ENCODE data around the gene KCNA5. TPM values are rescaled to one million over a fixed set of nuclear protein-coding genes. Genes with fewer than 3 reads are reported as not detected.

Gene KCNA5
- total and polyA plus RNA-seq, 10 donors = 0.23 to 1.1 (median 0.58) TPM

- peaks cover 0 to 9% (median 0%) of the 10 kb centered on the region in 8 donors for H3K9me3 ChIP-seq
- DNase-seq = no peak
- H3K4me1 ChIP-seq = peaks cover 0 to 26% (median 6%) of the 10 kb centered on the region in 6 donors
- 88 to 94% (median 91%) methylated on average over 6 of the region's 6 CpGs for WGBS, 5 donors
- H3K27me3 ChIP-seq (replicated peaks in 1 of 7) = peaks cover 0 to 10% (median 0%) of the 10 kb centered on the region in 7 donors
- intact Hi-C loops (cut with DNase I; ENCODE audit: low total_unique reads) = no loop called here
- no peak overlapping the region for H3K27ac ChIP-seq
- H3K36me3 ChIP-seq = no peaks in the 10 kb centered on the region
- TF ChIP-seq POLR2AphosphoS5 (IDR thresholded peaks at IDR 0.05) (no peak), POLR2A (IDR thresholded peaks at IDR 0.05) (no peak), CTCF (IDR thresholded peaks at IDR 0.05 in 8 of 11, conservative IDR thresholded peaks at IDR 0.05 in 3 of 11) (no peak)
- no peak overlapping the region for H3K4me3 ChIP-seq
Observed at GRCh38 chr12:5035618-5036017, 8.1 kb upstream of the KCNA5 start.

- Histone ChIP-seq H3K4me3 (no peak overlapping the region), H3K9me3 (peaks cover 0 to 9% (median 0%) of the 10 kb centered on the region in 8 donors), H3K4me1 (peaks cover 0 to 26% (median 6%) of the 10 kb centered on the region in 6 donors), H3K27me3 (replicated peaks in 1 of 7) (peaks cover 0 to 10% (median 0%) of the 10 kb centered on the region in 7 donors), H3K36me3 (no peaks in the 10 kb centered on the region), H3K27ac (no peak overlapping the region)
- DNase-seq = no peak
- TF ChIP-seq POLR2A (IDR thresholded peaks at IDR 0.05) (no peak), POLR2AphosphoS5 (IDR thresholded peaks at IDR 0.05) (no peak), CTCF (IDR thresholded peaks at IDR 0.05 in 8 of 11, conservative IDR thresholded peaks at IDR 0.05 in 3 of 11) (no peak)
- intact Hi-C loops (cut with DNase I; ENCODE audit: low total_unique reads) = no loop called here
- 84 to 95% (median 89%) methylated on average over 7 of the region's 7 CpGs for WGBS, 5 donors
Observed at GRCh38 chr12:5036031-5036430, 7.6 kb upstream of the KCNA5 start.

- Histone ChIP-seq H3K4me1 (peaks cover 0 to 26% (median 6%) of the 10 kb centered on the region in 6 donors), H3K27me3 (replicated peaks in 1 of 7) (peaks cover 0 to 17% (median 0%) of the 10 kb centered on the region in 7 donors), H3K27ac (no peak overlapping the region), H3K4me3 (no peak overlapping the region), H3K36me3 (no peaks in the 10 kb centered on the region), H3K9me3 (no peaks in the 10 kb centered on the region)
- TF ChIP-seq CTCF (IDR thresholded peaks at IDR 0.05 in 8 of 11, conservative IDR thresholded peaks at IDR 0.05 in 3 of 11) = no peak
- whole genome bisulfite sequencing, 5 donors = 82 to 95% (median 88%) methylated on average over 9 of the region's 9 CpGs
- intact Hi-C loops (cut with DNase I; ENCODE audit: low total_unique reads) = no loop called here
- no peak for DNase-seq
Observed at GRCh38 chr12:5037795-5038357, 5.8 kb upstream of the KCNA5 start.

- TF ChIP-seq POLR2AphosphoS5 (IDR thresholded peaks at IDR 0.05) (no peak), POLR2A (IDR thresholded peaks at IDR 0.05) (no peak), CTCF (IDR thresholded peaks at IDR 0.05 in 8 of 11, conservative IDR thresholded peaks at IDR 0.05 in 3 of 11) (no peak)
- WGBS, 5 donors = 15 to 30% (median 29%) methylated on average over 4 of the region's 4 CpGs
- intact Hi-C loops (cut with DNase I; ENCODE audit: low total_unique reads) = no loop called here
- Histone ChIP-seq H3K9me3 (no peaks in the 10 kb centered on the region), H3K27ac (no peak overlapping the region), H3K4me1 (peaks cover 0 to 26% (median 8%) of the 10 kb centered on the region in 6 donors), H3K36me3 (no peaks in the 10 kb centered on the region), H3K27me3 (replicated peaks in 1 of 7) (peaks cover 0 to 27% (median 7%) of the 10 kb centered on the region in 7 donors), H3K4me3 (no peak overlapping the region)
- DNase-seq = no peak
Observed at GRCh38 chr12:5038781-5039311, 4.8 kb upstream of the KCNA5 start.

Measured in spleen (tissue), 11 donors.